PC-3 (cell line): ENCODE data around the gene BCAN.

Experiments used
- CTCF ChIP-seq: fragments of 300-600 bp; sonication (generic); conservative IDR thresholded peaks from 2 replicates; pipeline ENCODE4 v1.5.1; 2017; ENCODE audit warnings: antibody characterized with exemption, low read depth, mild to moderate bottlenecking, low read length
- EZH2 ChIP-seq: fragments of 300-600 bp; sonication (generic); IDR thresholded peaks from one replicate; pipeline ENCODE4 v1.6.1; 2017; ENCODE audit warnings: antibody characterized with exemption, mild to moderate bottlenecking, low read length; ENCODE audit not compliant: unreplicated experiment

GRCh38 chr1:156643778-156644092 is 1.8 kb downstream of the BCAN start:
- TF ChIP-seq CTCF, result no peak
- TF ChIP-seq EZH2, result no peak
